H9 (cell line): ENCODE measurements around the gene GYG2. TPM values are rescaled to one million over a fixed set of nuclear protein-coding genes. Genes with fewer than 3 reads are reported as not detected.

ENCODE experiments used
- DNase-seq: peaks from one replicate; pipeline ENCODE4 v3.0.0-alpha.2; 2017
- H2AFZ ChIP-seq: one replicate; pipeline ENCODE4 v1.6.1; 2013; ENCODE audit warnings: mild to moderate bottlenecking, low read length, control low read depth, moderate library complexity
- H2AK5ac ChIP-seq: 2 replicates; pipeline ENCODE4 v1.6.1; 2013; ENCODE audit warnings: low read length, control low read depth, mixed read lengths; ENCODE audit not compliant: insufficient read length
- H2BK120ac ChIP-seq: one replicate; pipeline ENCODE4 v1.6.1; 2013; ENCODE audit warnings: low read depth, mild to moderate bottlenecking, low read length, control low read depth, inconsistent platforms; ENCODE audit not compliant: poor library complexity, severe bottlenecking
- H2BK12ac ChIP-seq: 2 replicates; pipeline ENCODE4 v1.6.1; 2013; ENCODE audit warnings: low read length, control low read depth, mixed read lengths, low read depth; ENCODE audit not compliant: insufficient read length
- H2BK15ac ChIP-seq: 2 replicates; pipeline ENCODE4 v1.6.1; 2013; ENCODE audit warnings: low read depth, low read length, control low read depth
- H2BK20ac ChIP-seq: one replicate; pipeline ENCODE4 v1.6.1; 2013; ENCODE audit warnings: low read depth, mild to moderate bottlenecking, low read length, control low read depth, inconsistent platforms; ENCODE audit not compliant: poor library complexity, severe bottlenecking
- H2BK5ac ChIP-seq: 2 replicates; pipeline ENCODE4 v1.6.1; 2013; ENCODE audit warnings: low read length, control low read depth, mixed read lengths; ENCODE audit not compliant: insufficient read length
- H3K14ac ChIP-seq: 2 replicates; pipeline ENCODE4 v1.6.1; 2013; ENCODE audit warnings: low read length, control low read depth; ENCODE audit not compliant: insufficient read depth
- H3K18ac ChIP-seq: 2 replicates; pipeline ENCODE4 v1.6.1; 2013; ENCODE audit warnings: low read depth, mild to moderate bottlenecking, mixed read lengths, low read length, control low read depth; ENCODE audit not compliant: insufficient read length
- H3K23ac ChIP-seq: 2 replicates; pipeline ENCODE4 v1.6.1; 2013; ENCODE audit warnings: low read length, control low read depth, mixed read lengths, low read depth; ENCODE audit not compliant: insufficient read length
- H3K23me2 ChIP-seq: 2 replicates; pipeline ENCODE4 v1.6.1; 2013; ENCODE audit warnings: low read depth, mild to moderate bottlenecking, mixed read lengths, low read length, control low read depth; ENCODE audit not compliant: insufficient read length, poor library complexity, severe bottlenecking
- H3K27ac ChIP-seq: 2 replicates; pipeline ENCODE4 v1.5.1; 2013; ENCODE audit warnings: low read length, control low read depth, mixed read lengths, low read depth; ENCODE audit not compliant: insufficient read length
- H3K27me3 ChIP-seq: 2 replicates; pipeline ENCODE4 v1.6.1; 2013; ENCODE audit warnings: low read length, control low read depth, inconsistent platforms; ENCODE audit not compliant: insufficient read depth
- H3K4ac ChIP-seq: 2 replicates; pipeline ENCODE4 v1.6.1; 2013; ENCODE audit warnings: low read depth, mild to moderate bottlenecking, control low read depth, inconsistent platforms, low read length, moderate library complexity
- H3K4me1 ChIP-seq: 2 replicates; pipeline ENCODE4 v1.6.1; 2013; ENCODE audit warnings: low read length, control low read depth, inconsistent platforms; ENCODE audit not compliant: insufficient read depth
- H3K4me2 ChIP-seq: 2 replicates; pipeline ENCODE4 v1.6.1; 2013; ENCODE audit warnings: low read length, control low read depth, mixed read lengths; ENCODE audit not compliant: insufficient read length, insufficient read depth
- H3K56ac ChIP-seq: 2 replicates; pipeline ENCODE4 v1.6.1; 2013; ENCODE audit warnings: low read depth, mild to moderate bottlenecking, mixed read lengths, low read length, control low read depth; ENCODE audit not compliant: insufficient read length
- H3K79me1 ChIP-seq: 2 replicates; pipeline ENCODE4 v1.6.1; 2013; ENCODE audit warnings: low read depth, mild to moderate bottlenecking, moderate library complexity, low read length, control low read depth, inconsistent platforms; ENCODE audit not compliant: insufficient read depth, poor library complexity, severe bottlenecking
- H3K79me2 ChIP-seq: 2 replicates; pipeline ENCODE4 v1.6.1; 2013; ENCODE audit warnings: low read length, control low read depth, inconsistent platforms; ENCODE audit not compliant: insufficient read depth
- H3K9ac ChIP-seq: 2 replicates; pipeline ENCODE4 v1.6.1; 2013; ENCODE audit warnings: low read length, control low read depth, mixed read lengths; ENCODE audit not compliant: insufficient read length; ENCODE audit errors: extremely low read depth
- H3K9me3 ChIP-seq: one replicate; pipeline ENCODE4 v1.6.1; 2013; ENCODE audit warnings: low read depth, low read length, inconsistent platforms; ENCODE audit not compliant: control insufficient read depth
- H3T11ph ChIP-seq: one replicate; pipeline ENCODE4 v1.6.1; 2013; ENCODE audit warnings: mild to moderate bottlenecking, low read length, control low read depth, inconsistent platforms
- H4K20me1 ChIP-seq: one replicate; pipeline ENCODE4 v1.6.1; 2013; ENCODE audit not compliant: control insufficient read depth, insufficient read length, insufficient read depth
- H4K5ac ChIP-seq: 2 replicates; pipeline ENCODE4 v1.6.1; 2013; ENCODE audit warnings: low read depth, mild to moderate bottlenecking, mixed read lengths, low read length, control low read depth; ENCODE audit not compliant: insufficient read length
- H4K8ac ChIP-seq: replicated peaks from 2 replicates; pipeline ENCODE4 v1.6.1; 2013; ENCODE audit warnings: low read length, control low read depth, mixed read lengths, low read depth; ENCODE audit not compliant: insufficient read length
- H4K91ac ChIP-seq: 2 replicates; pipeline ENCODE4 v1.6.1; 2013; ENCODE audit warnings: low read depth, mild to moderate bottlenecking, moderate library complexity, mixed read lengths, low read length, control low read depth; ENCODE audit not compliant: insufficient read length
- H3K27ac Mint-ChIP-seq, 3 experiments: 2 replicates in 2 of 3; 3 replicates in 1 of 3; pipeline ENCODE4 v1.8.0; 2020 to 2021; ENCODE audit warnings: mixed read lengths in 3 of 3, mild to moderate bottlenecking in 1 of 3, moderate library complexity in 1 of 3
- H3K27me3 Mint-ChIP-seq: 2 replicates; pipeline ENCODE4 v1.8.0; 2021; ENCODE audit warnings: low read depth, mild to moderate bottlenecking, moderate library complexity, mixed read lengths
- H3K36me3 Mint-ChIP-seq, 3 experiments: 2 replicates in 2 of 3; 3 replicates in 1 of 3; pipeline ENCODE4 v1.8.0; 2020 to 2021; ENCODE audit warnings: low read depth in 3 of 3, mixed read lengths in 3 of 3; ENCODE audit not compliant: insufficient read depth in 1 of 3
- H3K4me1 Mint-ChIP-seq, 2 experiments: 2 replicates each; pipeline ENCODE4 v1.8.0; 2020; ENCODE audit warnings: mixed read lengths in 2 of 2
- H3K4me3 Mint-ChIP-seq, 2 experiments: 2 replicates in 1 of 2; 3 replicates in 1 of 2; pipeline ENCODE4 v1.8.0; 2020 to 2021; ENCODE audit warnings: mild to moderate bottlenecking in 2 of 2, mixed read lengths in 2 of 2, moderate library complexity in 1 of 2
- H3K9me3 Mint-ChIP-seq, 2 experiments: 2 replicates in 1 of 2; 3 replicates in 1 of 2; pipeline ENCODE4 v1.8.0; 2020; ENCODE audit warnings: mild to moderate bottlenecking in 2 of 2, mixed read lengths in 2 of 2, moderate library complexity in 1 of 2
- WGBS: extraction: QIAGEN DNeasy Blood & Tissue Kit; methylation state at CpG from one replicate; pipeline ENCODE4 v1.1.7; 2013; ENCODE audit warnings: missing lambda C conversion rate, low lambda C conversion rate, mixed read lengths; ENCODE audit not compliant: insufficient read length; ENCODE audit errors: extremely low coverage; 5-methylcytosine and 5-hydroxymethylcytosine counted together
- total RNA-seq: library from RNA; stranded (reverse); gene quantifications from 2 replicates; pipeline ENCODE4 v1.2.1, GENCODE V29; 2021
- TF ChIP-seq, protein P1 (sequence below): fragments of 200-600 bp; sonication (generic); conservative IDR thresholded peaks from 3 replicates; pipeline ENCODE4 v1.8.0; 2021; ENCODE audit warnings: antibody characterized with exemption, mild to moderate bottlenecking

GYG2 gene
- total RNA-seq, 1 experiment from 2014 or later = 95.9 TPM

DNA sequence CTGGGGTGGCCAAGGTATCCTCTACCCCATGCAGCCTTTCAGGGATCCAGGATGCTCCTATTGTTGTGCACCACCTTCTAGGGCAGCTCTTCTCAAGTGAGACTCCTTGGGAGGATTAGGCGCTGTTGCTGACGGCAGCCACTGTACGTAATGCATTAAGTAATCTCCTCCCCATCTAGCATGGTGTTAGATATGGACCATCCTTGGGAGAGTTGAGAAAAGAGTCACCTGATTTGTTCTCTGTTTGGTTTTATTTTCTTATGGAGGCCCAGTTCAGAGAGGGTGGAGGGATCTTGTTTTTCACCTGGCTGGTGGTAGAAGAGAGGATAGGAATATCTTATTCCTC lies 46.4 kb downstream of the GYG2 start:
- H2AFZ ChIP-seq = no peak overlapping the region
- no peak overlapping the region for H4K5ac ChIP-seq
- peaks cover 29 to 52% (median 40%) of the 10 kb centered on the region in 3 experiments for H3K36me3 Mint-ChIP-seq

More for the DNA sequence above, 46.4 kb downstream of the GYG2 start:
- no peak overlapping the region for H2AK5ac ChIP-seq
- no CpG with 5 or more reads among the region's 3 CpGs for WGBS
- Mint-ChIP-seq H3K27ac (no peak overlapping the region), H3K4me1 (peaks cover 12 to 14% of the 10 kb centered on the region in 2 experiments), H3K4me3 (no peak overlapping the region), H3K27me3 (no peaks in the 10 kb centered on the region), H3K9me3 (peaks cover 5 to 12% of the 10 kb centered on the region in 2 experiments; a peak in 3 of 5 replicates)
- H3T11ph ChIP-seq = no peak overlapping the region
- H3K79me1 ChIP-seq = no peaks in the 10 kb centered on the region
- H2BK120ac ChIP-seq = no peak overlapping the region
- no peak overlapping the region for H2BK5ac ChIP-seq
- no peak overlapping the region for H4K8ac ChIP-seq
- no peak overlapping the region for H3K23ac ChIP-seq
- H3K4ac ChIP-seq = no peak overlapping the region
- no peaks in the 10 kb centered on the region for H3K79me2 ChIP-seq
- H2BK12ac ChIP-seq = no peak overlapping the region
- no peak overlapping the region for H3K14ac ChIP-seq
- H3K27ac ChIP-seq = no peak overlapping the region
- H3K23me2 ChIP-seq = no peaks in the 10 kb centered on the region
- no peak overlapping the region for H3K18ac ChIP-seq
- no peak overlapping the region for H3K9ac ChIP-seq
- H3K4me2 ChIP-seq = no peak overlapping the region
- H3K9me3 ChIP-seq = no peaks in the 10 kb centered on the region
- H3K4me1 ChIP-seq = no peaks in the 10 kb centered on the region
- H4K20me1 ChIP-seq = no peaks in the 10 kb centered on the region
- H2BK15ac ChIP-seq = no peak overlapping the region
- no peaks in the 10 kb centered on the region for H3K27me3 ChIP-seq
- no peak for DNase-seq
- no peak overlapping the region for H4K91ac ChIP-seq
- TF ChIP-seq, protein P1, sequence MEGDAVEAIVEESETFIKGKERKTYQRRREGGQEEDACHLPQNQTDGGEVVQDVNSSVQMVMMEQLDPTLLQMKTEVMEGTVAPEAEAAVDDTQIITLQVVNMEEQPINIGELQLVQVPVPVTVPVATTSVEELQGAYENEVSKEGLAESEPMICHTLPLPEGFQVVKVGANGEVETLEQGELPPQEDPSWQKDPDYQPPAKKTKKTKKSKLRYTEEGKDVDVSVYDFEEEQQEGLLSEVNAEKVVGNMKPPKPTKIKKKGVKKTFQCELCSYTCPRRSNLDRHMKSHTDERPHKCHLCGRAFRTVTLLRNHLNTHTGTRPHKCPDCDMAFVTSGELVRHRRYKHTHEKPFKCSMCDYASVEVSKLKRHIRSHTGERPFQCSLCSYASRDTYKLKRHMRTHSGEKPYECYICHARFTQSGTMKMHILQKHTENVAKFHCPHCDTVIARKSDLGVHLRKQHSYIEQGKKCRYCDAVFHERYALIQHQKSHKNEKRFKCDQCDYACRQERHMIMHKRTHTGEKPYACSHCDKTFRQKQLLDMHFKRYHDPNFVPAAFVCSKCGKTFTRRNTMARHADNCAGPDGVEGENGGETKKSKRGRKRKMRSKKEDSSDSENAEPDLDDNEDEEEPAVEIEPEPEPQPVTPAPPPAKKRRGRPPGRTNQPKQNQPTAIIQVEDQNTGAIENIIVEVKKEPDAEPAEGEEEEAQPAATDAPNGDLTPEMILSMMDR = no peak
- no peak overlapping the region for H2BK20ac ChIP-seq
- H3K56ac ChIP-seq = no peak overlapping the region
